ENCODE data around the gene IL20. TPM values are rescaled to one million over a fixed set of nuclear protein-coding genes. Genes with fewer than 3 reads are reported as not detected.

Gene IL20
- polyA plus RNA-seq, 4 donors, result not detected

GRCh38 chr1:206873603-206874188 lies 8.3 kb downstream of the IL20 start:
- DNase-seq (ENCODE audit: low read depth in 4 of 4, low spot score in 3 of 4), result no peak

GRCh38 chr1:206875752-206876377 lies 10.4 kb downstream of the IL20 start:
- no peak for DNase-seq (ENCODE audit: low read depth in 4 of 4, low spot score in 3 of 4)

GRCh38 chr1:206878456-206878855 lies 13.0 kb downstream of the IL20 start:
- no peak for DNase-seq (ENCODE audit: low read depth in 4 of 4, low spot score in 3 of 4)

GRCh38 chr1:206880314-206880713 lies 14.9 kb downstream of the IL20 start:
- DNase-seq (ENCODE audit: low read depth in 4 of 4, low spot score in 3 of 4), result no peak

GRCh38 chr1:206882555-206882954 lies 17.1 kb downstream of the IL20 start:
- no peak for DNase-seq (ENCODE audit: low read depth in 4 of 4, low spot score in 3 of 4)

GRCh38 chr1:206883160-206883559 lies 17.7 kb downstream of the IL20 start:
- no peak for DNase-seq (ENCODE audit: low read depth in 4 of 4, low spot score in 3 of 4)

- no peak for DNase-seq (ENCODE audit: low read depth in 4 of 4, low spot score in 3 of 4)
Measured at GRCh38 chr1:206883876-206884275, 18.5 kb downstream of the IL20 start.

- DNase-seq (ENCODE audit: low read depth in 4 of 4, low spot score in 3 of 4), result no peak
Measured at GRCh38 chr1:206885341-206886060, 20.1 kb downstream of the IL20 start.

GRCh38 chr1:206886831-206887230 lies 21.4 kb downstream of the IL20 start:
- DNase-seq (ENCODE audit: low read depth in 4 of 4, low spot score in 3 of 4), result no peak

- no peak for DNase-seq (ENCODE audit: low read depth in 4 of 4, low spot score in 3 of 4)
Measured at GRCh38 chr1:206887701-206888100, 22.3 kb downstream of the IL20 start.

- DNase-seq (ENCODE audit: low read depth in 4 of 4, low spot score in 3 of 4), result no peak
Measured at GRCh38 chr1:206890125-206891060, 25.0 kb downstream of the IL20 start.

GRCh38 chr1:206891412-206891811 lies 26.0 kb downstream of the IL20 start:
- no peak for DNase-seq (ENCODE audit: low read depth in 4 of 4, low spot score in 3 of 4)

GRCh38 chr1:206892351-206892984 lies 27.0 kb downstream of the IL20 start:
- no peak for DNase-seq (ENCODE audit: low read depth in 4 of 4, low spot score in 3 of 4)

- no peak for DNase-seq (ENCODE audit: low read depth in 4 of 4, low spot score in 3 of 4)
Measured at GRCh38 chr1:206893380-206893779, 28.0 kb downstream of the IL20 start.

GRCh38 chr1:206895325-206895724 lies 29.9 kb downstream of the IL20 start:
- no peak for DNase-seq (ENCODE audit: low read depth in 4 of 4, low spot score in 3 of 4)

- no peak for DNase-seq (ENCODE audit: low read depth in 4 of 4, low spot score in 3 of 4)
Measured at GRCh38 chr1:206895837-206896242, 30.4 kb downstream of the IL20 start.

- no peak for DNase-seq (ENCODE audit: low read depth in 4 of 4, low spot score in 3 of 4)
Measured at GRCh38 chr1:206896261-206896660, 30.8 kb downstream of the IL20 start.

- no peak for DNase-seq (ENCODE audit: low read depth in 4 of 4, low spot score in 3 of 4)
Measured at GRCh38 chr1:206897175-206897574, 31.8 kb downstream of the IL20 start, which contains the start of gene IL24. Gene IL24 (plus strand): TSS chr1:206897443. CDS start chr1:206897833, 390 bp downstream.

GRCh38 chr1:206898089-206898914 lies 32.9 kb downstream of the IL20 start:
- DNase-seq (ENCODE audit: low read depth in 4 of 4, low spot score in 3 of 4), result no peak

Data from right renal pelvis (tissue), 4 donors.